Mesothelial cell of epicardium (in vitro differentiated cells): ENCODE data around the gene TLK1. TPM values are rescaled to one million over a fixed set of nuclear protein-coding genes. Genes with fewer than 3 reads are reported as not detected.

Experiments used
- DNase-seq, 2 experiments: peaks; one replicate each; pipeline ENCODE4 v3.0.0; 2021; ENCODE audit warnings: low spot score in 2 of 2; ENCODE audit not compliant: unreplicated experiment in 2 of 2
- H3K27ac Mint-ChIP-seq: 2 replicates; pipeline ENCODE4 v1.8.0; 2021; ENCODE audit warnings: mixed read lengths
- H3K27me3 Mint-ChIP-seq: 2 replicates; pipeline ENCODE4 v1.8.0; 2021; ENCODE audit warnings: low read depth, mixed read lengths
- H3K36me3 Mint-ChIP-seq: 2 replicates; pipeline ENCODE4 v1.8.0; 2021; ENCODE audit warnings: mixed read lengths
- H3K4me1 Mint-ChIP-seq: 2 replicates; pipeline ENCODE4 v1.8.0; 2021; ENCODE audit warnings: mixed read lengths
- H3K4me3 Mint-ChIP-seq: 2 replicates; pipeline ENCODE4 v1.8.0; 2021; ENCODE audit warnings: mild to moderate bottlenecking, moderate library complexity, mixed read lengths
- H3K9me3 Mint-ChIP-seq: 2 replicates; pipeline ENCODE4 v1.8.0; 2021; ENCODE audit warnings: mixed read lengths
- total RNA-seq: library from RNA; stranded (reverse); gene quantifications from 3 replicates; pipeline ENCODE4 v1.2.1, GENCODE V29; 2021
- TF ChIP-seq, protein P1 (sequence below): fragments of 200-600 bp; sonication (generic); IDR thresholded peaks from one replicate; pipeline ENCODE4 v1.5.0; 2021; ENCODE audit warnings: antibody characterized with exemption; ENCODE audit not compliant: unreplicated experiment

The TLK1 gene
- total RNA-seq, 1 donor from 2014 or later = 72.0 TPM

- H3K27ac Mint-ChIP-seq = peak overlapping the region; percentile 81
- no peaks in the 10 kb centered on the region for H3K27me3 Mint-ChIP-seq
- peaks cover 5% of the 10 kb centered on the region for H3K9me3 Mint-ChIP-seq
- H3K4me3 Mint-ChIP-seq = no peak overlapping the region
- peaks cover 6% of the 10 kb centered on the region for H3K36me3 Mint-ChIP-seq
- TF ChIP-seq, protein P1, sequence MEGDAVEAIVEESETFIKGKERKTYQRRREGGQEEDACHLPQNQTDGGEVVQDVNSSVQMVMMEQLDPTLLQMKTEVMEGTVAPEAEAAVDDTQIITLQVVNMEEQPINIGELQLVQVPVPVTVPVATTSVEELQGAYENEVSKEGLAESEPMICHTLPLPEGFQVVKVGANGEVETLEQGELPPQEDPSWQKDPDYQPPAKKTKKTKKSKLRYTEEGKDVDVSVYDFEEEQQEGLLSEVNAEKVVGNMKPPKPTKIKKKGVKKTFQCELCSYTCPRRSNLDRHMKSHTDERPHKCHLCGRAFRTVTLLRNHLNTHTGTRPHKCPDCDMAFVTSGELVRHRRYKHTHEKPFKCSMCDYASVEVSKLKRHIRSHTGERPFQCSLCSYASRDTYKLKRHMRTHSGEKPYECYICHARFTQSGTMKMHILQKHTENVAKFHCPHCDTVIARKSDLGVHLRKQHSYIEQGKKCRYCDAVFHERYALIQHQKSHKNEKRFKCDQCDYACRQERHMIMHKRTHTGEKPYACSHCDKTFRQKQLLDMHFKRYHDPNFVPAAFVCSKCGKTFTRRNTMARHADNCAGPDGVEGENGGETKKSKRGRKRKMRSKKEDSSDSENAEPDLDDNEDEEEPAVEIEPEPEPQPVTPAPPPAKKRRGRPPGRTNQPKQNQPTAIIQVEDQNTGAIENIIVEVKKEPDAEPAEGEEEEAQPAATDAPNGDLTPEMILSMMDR = no peak
- DNase-seq = no peak
- peaks cover 23% of the 10 kb centered on the region for H3K4me1 Mint-ChIP-seq
Measured at GRCh38 chr2:171136024-171136423, 24.7 kb downstream of the TLK1 start.

GRCh38 chr2:171134624-171135230, 26.0 kb downstream of the TLK1 start:
- peaks cover 18% of the 10 kb centered on the region for H3K4me1 Mint-ChIP-seq
- peak overlapping the region; percentile 70 for H3K27ac Mint-ChIP-seq
- peaks cover 4% of the 10 kb centered on the region for H3K36me3 Mint-ChIP-seq
- no peaks in the 10 kb centered on the region for H3K27me3 Mint-ChIP-seq
- no peak for DNase-seq
- H3K9me3 Mint-ChIP-seq = peaks cover 5% of the 10 kb centered on the region
- H3K4me3 Mint-ChIP-seq = no peak overlapping the region
- TF ChIP-seq, protein P1 = no peak

DNA sequence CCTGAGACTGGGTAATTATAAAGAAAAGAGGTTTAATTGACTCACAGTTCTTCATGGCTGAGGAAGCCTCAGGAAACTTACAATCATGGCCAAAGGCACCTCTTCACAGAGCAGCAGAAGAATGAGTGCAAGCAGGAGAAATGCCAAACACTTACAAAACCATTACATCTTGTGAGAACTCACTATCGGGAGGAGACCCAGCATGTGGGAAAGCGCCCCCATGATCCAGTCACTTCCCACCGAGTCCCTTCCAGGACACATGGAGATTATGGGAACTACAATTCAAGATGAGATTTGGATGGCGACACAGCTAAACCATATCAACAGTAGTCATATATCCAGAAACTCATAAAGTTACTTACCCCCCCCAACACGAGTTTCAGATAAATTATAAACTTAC, 28.6 kb downstream of the TLK1 start:
- Mint-ChIP-seq H3K36me3 (peaks cover 4% of the 10 kb centered on the region), H3K27me3 (no peaks in the 10 kb centered on the region), H3K9me3 (peaks cover 5% of the 10 kb centered on the region), H3K4me3 (no peak overlapping the region), H3K4me1 (peaks cover 16% of the 10 kb centered on the region), H3K27ac (no peak overlapping the region)
- TF ChIP-seq, protein P1 = no peak
- DNase-seq = no peak

- TF ChIP-seq, protein P1 = no peak
- H3K9me3 Mint-ChIP-seq = peaks cover 5% of the 10 kb centered on the region
- H3K4me1 Mint-ChIP-seq = peaks cover 7% of the 10 kb centered on the region
- H3K27me3 Mint-ChIP-seq = no peaks in the 10 kb centered on the region
- H3K27ac Mint-ChIP-seq = no peak overlapping the region
- H3K4me3 Mint-ChIP-seq = no peak overlapping the region
- DNase-seq = no peak
- peaks cover 4% of the 10 kb centered on the region for H3K36me3 Mint-ChIP-seq
Measured at GRCh38 chr2:171128461-171128860, 32.2 kb downstream of the TLK1 start.

GRCh38 chr2:171124541-171124940, 36.2 kb downstream of the TLK1 start:
- no peaks in the 10 kb centered on the region for H3K4me1 Mint-ChIP-seq
- no peak for DNase-seq
- H3K36me3 Mint-ChIP-seq = peaks cover 4% of the 10 kb centered on the region
- no peak overlapping the region for H3K27ac Mint-ChIP-seq
- TF ChIP-seq, protein P1 = no peak
- peaks cover 4% of the 10 kb centered on the region for H3K9me3 Mint-ChIP-seq
- H3K27me3 Mint-ChIP-seq = no peaks in the 10 kb centered on the region
- H3K4me3 Mint-ChIP-seq = no peak overlapping the region

GRCh38 chr2:171109571-171109970, 51.1 kb downstream of the TLK1 start:
- H3K36me3 Mint-ChIP-seq = peaks cover 35% of the 10 kb centered on the region
- no peak for DNase-seq
- no peak overlapping the region for H3K4me3 Mint-ChIP-seq
- H3K27me3 Mint-ChIP-seq = no peaks in the 10 kb centered on the region
- H3K4me1 Mint-ChIP-seq = peaks cover 6% of the 10 kb centered on the region
- H3K9me3 Mint-ChIP-seq = peaks cover 18% of the 10 kb centered on the region
- no peak overlapping the region for H3K27ac Mint-ChIP-seq
- TF ChIP-seq, protein P1 = no peak
